T-cell (primary cell): ENCODE measurements around the gene DENND1A. TPM values are rescaled to one million over a fixed set of nuclear protein-coding genes. Genes with fewer than 3 reads are reported as not detected.
"Not testable (repeated sequence)": the region's sequence is repeated elsewhere in the genome, so short reads cannot be mapped to it uniquely, and the experiment has no call there.

Experiments used
- ATAC-seq, 4 experiments: fragments of 200-7000 bp in 3 of 4; fragments of 150-1000 bp in 1 of 4; cut with Tn5 transposase; replicated peaks in 1 of 4; 1 replicate in 3 of 4; 2 replicates in 1 of 4; pipeline ENCODE4 v1.10.0; 2021; ENCODE audit warnings: moderate library complexity in 3 of 4, mild to moderate bottlenecking in 2 of 4, moderate number of reproducible peaks in 1 of 4
- CTCF ChIA-PET, 2 donors: fragments of 300-600 bp; sonication (Branson Sonifier 250); formaldehyde crosslinking; loops; one replicate each; lab custom pipeline; 2022; ENCODE audit warnings: antibody characterized with exemption in 2 of 2; lab: Charles Lee
- POLR2A ChIA-PET, 2 donors: fragments of 300-600 bp; sonication (Branson Sonifier 250); formaldehyde crosslinking; loops; one replicate each; lab custom pipeline; 2022; ENCODE audit warnings: antibody characterized with exemption in 2 of 2; lab: Charles Lee
- DNase-seq, 35 experiments: peaks; one replicate each; pipeline versions ENCODE4 v3.0.0 to v3.0.0-alpha.2; 2013 to 2023
- H3K27ac ChIP-seq: one replicate; pipeline ENCODE4 v1.5.1; 2013; ENCODE audit warnings: low read length
- H3K27me3 ChIP-seq, 2 experiments: replicated peaks in 1 of 2; 1 replicate in 1 of 2; 2 replicates in 1 of 2; pipeline versions ENCODE4 v1.6.1 to v1.7.0; 2013; ENCODE audit warnings: low read length in 1 of 2, mixed read lengths in 1 of 2; ENCODE audit not compliant: control insufficient read depth in 2 of 2, insufficient read depth in 2 of 2; ENCODE audit errors: extremely low read depth in 1 of 2
- H3K36me3 ChIP-seq, 2 donors: 1 replicate in 1 of 2; 2 replicates in 1 of 2; pipeline versions ENCODE4 v1.6.1 to v1.7.0; 2013; ENCODE audit warnings: low read length in 1 of 2; ENCODE audit not compliant: control insufficient read depth in 2 of 2, insufficient read depth in 1 of 2; ENCODE audit errors: extremely low read depth in 1 of 2
- H3K4me1 ChIP-seq, 2 experiments: 1 replicate in 1 of 2; 2 replicates in 1 of 2; pipeline versions ENCODE4 v1.6.1 to v1.7.0; 2013; ENCODE audit warnings: low read length in 2 of 2, mixed read lengths in 1 of 2; ENCODE audit not compliant: insufficient read depth in 2 of 2, control insufficient read depth in 1 of 2; ENCODE audit errors: extremely low read depth in 1 of 2
- H3K4me3 ChIP-seq, 2 donors: 1 replicate in 1 of 2; 2 replicates in 1 of 2; pipeline versions ENCODE4 v1.5.1 to v1.7.0; 2013; ENCODE audit warnings: mild to moderate bottlenecking in 2 of 2, low read length in 1 of 2, moderate library complexity in 1 of 2; ENCODE audit not compliant: control insufficient read depth in 1 of 2; ENCODE audit errors: extremely low read depth in 1 of 2
- H3K9me3 ChIP-seq: 2 replicates; pipeline ENCODE4 v1.7.0; 2013
- H3K27ac Mint-ChIP-seq, 2 donors: one replicate each; pipeline ENCODE4 v1.8.0; 2020 to 2021; ENCODE audit warnings: mild to moderate bottlenecking in 2 of 2, mixed read lengths in 2 of 2
- H3K27me3 Mint-ChIP-seq, 2 donors: one replicate each; pipeline ENCODE4 v1.8.0; 2021 to 2022; ENCODE audit warnings: mixed read lengths in 2 of 2
- H3K36me3 Mint-ChIP-seq: one replicate; pipeline ENCODE4 v1.8.0; 2021; ENCODE audit warnings: mixed read lengths
- H3K4me1 Mint-ChIP-seq, 3 donors: one replicate each; pipeline ENCODE4 v1.8.0; 2020 to 2022; ENCODE audit warnings: mixed read lengths in 3 of 3, mild to moderate bottlenecking in 1 of 3
- H3K4me3 Mint-ChIP-seq, 3 donors: one replicate each; pipeline ENCODE4 v1.8.0; 2020 to 2022; ENCODE audit warnings: mild to moderate bottlenecking in 3 of 3, mixed read lengths in 3 of 3, moderate library complexity in 3 of 3
- H3K9me3 Mint-ChIP-seq, 3 donors: one replicate each; pipeline ENCODE4 v1.8.0; 2020 to 2022; ENCODE audit warnings: mixed read lengths in 3 of 3
- WGBS: methylation state at CpG from one replicate; pipeline ENCODE4 v1.1.5; 2013; ENCODE audit warnings: missing lambda C conversion rate; ENCODE audit not compliant: insufficient coverage; 5-methylcytosine and 5-hydroxymethylcytosine counted together
- total RNA-seq, 35 experiments: library from RNA in 6 of 35; stranded (reverse) in 6 of 35; fragments of 120-200 nt in 1 of 35; gene quantifications; one replicate each; pipeline versions ENCODE4 v1.2.1 to v1.2.4 and lab custom pipeline; 2013 to 2026

The DENND1A gene
- total RNA-seq, 5 donors from 2014 or later (not counting 1 experiment from before 2014, with no cell fraction given), result 12.4 to 19.9 (median 14.1) TPM

- Mint-ChIP-seq H3K9me3 (no peaks in the 10 kb centered on the region), H3K4me3 (no peak overlapping the region), H3K36me3 (peaks cover 18% of the 10 kb centered on the region), H3K4me1 (peaks cover 0 to 4% (median 2%) of the 10 kb centered on the region in 3 donors), H3K27me3 (no peaks in the 10 kb centered on the region), H3K27ac (no peak overlapping the region)
- H3K27ac ChIP-seq, result no peak overlapping the region
- ChIA-PET CTCF (interaction anchor here in 1 of 2 donors (0.6 kb wide), 1 partner anchor 53 kb away, joined by 3 read pairs; no protein-coding TSS in a partner anchor), POLR2A (no interaction called here)
- WGBS, result no CpG with 5 or more reads among the region's 1 CpG
- no peak for ATAC-seq
- H3K9me3 ChIP-seq, result no peaks in the 10 kb centered on the region
- no peak for DNase-seq
- H3K4me1 ChIP-seq, result no peaks in the 10 kb centered on the region
- no peaks in the 10 kb centered on the region for H3K27me3 ChIP-seq
- H3K36me3 ChIP-seq, result no peaks in the 10 kb centered on the region
- H3K4me3 ChIP-seq, result no peak overlapping the region
Observed at GRCh38 chr9:123739387-123739786, 190.5 kb downstream of the DENND1A start.

- Histone ChIP-seq H3K9me3 (no peaks in the 10 kb centered on the region), H3K36me3 (no peaks in the 10 kb centered on the region), H3K4me1 (no peaks in the 10 kb centered on the region), H3K27ac (no peak overlapping the region), H3K4me3 (no peak overlapping the region), H3K27me3 (no peaks in the 10 kb centered on the region)
- no peak for ATAC-seq
- Mint-ChIP-seq H3K27me3 (no peaks in the 10 kb centered on the region), H3K4me1 (peaks cover 0 to 4% (median 2%) of the 10 kb centered on the region in 3 donors), H3K36me3 (peaks cover 18% of the 10 kb centered on the region), H3K9me3 (no peaks in the 10 kb centered on the region), H3K27ac (no peak overlapping the region), H3K4me3 (no peak overlapping the region)
- ChIA-PET POLR2A (no interaction called here), CTCF (no interaction called here)
- WGBS, result 100% methylated on average over 1 of the region's 2 CpGs
- no peak for DNase-seq
Observed at GRCh38 chr9:123738648-123739047, 191.3 kb downstream of the DENND1A start.

- H3K36me3 Mint-ChIP-seq, result peaks cover 25% of the 10 kb centered on the region
- peaks cover 0 to 2% (median 2%) of the 10 kb centered on the region in 3 donors for H3K4me1 Mint-ChIP-seq
- no peak overlapping the region for H3K4me3 Mint-ChIP-seq
Observed at GRCh38 chr9:123735376-123735775, 194.6 kb downstream of the DENND1A start.

GRCh38 chr9:123728571-123728970 is 201.4 kb downstream of the DENND1A start:
- H3K4me3 Mint-ChIP-seq, H3K9me3 Mint-ChIP-seq, H3K4me3 ChIP-seq, POLR2A ChIA-PET, ATAC-seq, H3K36me3 ChIP-seq, H3K4me1 Mint-ChIP-seq, H3K27me3 Mint-ChIP-seq, H3K9me3 ChIP-seq, H3K27ac ChIP-seq, H3K27me3 ChIP-seq, H3K27ac Mint-ChIP-seq, H3K4me1 ChIP-seq, DNase-seq: not testable (repeated sequence)
- peaks cover 42% of the 10 kb centered on the region for H3K36me3 Mint-ChIP-seq
- CTCF ChIA-PET, result interaction anchor here in 1 of 2 donors (0.7 kb wide), 1 partner anchor 97 kb away, joined by 7 read pairs; no protein-coding TSS in a partner anchor
- no CpG with 5 or more reads among the region's 5 CpGs for WGBS

More at GRCh38 chr9:123735376-123735775, 194.6 kb downstream of the DENND1A start:
- DNase-seq, result no peak
- Histone ChIP-seq H3K4me1 (no peaks in the 10 kb centered on the region), H3K27me3 (no peaks in the 10 kb centered on the region), H3K9me3 (no peaks in the 10 kb centered on the region), H3K36me3 (no peaks in the 10 kb centered on the region), H3K4me3 (no peak overlapping the region), H3K27ac (no peak overlapping the region)
- POLR2A ChIA-PET, result no interaction called here
- Mint-ChIP-seq H3K27ac (no peak overlapping the region), H3K27me3 (no peaks in the 10 kb centered on the region), H3K9me3 (no peaks in the 10 kb centered on the region)
- CTCF ChIA-PET, result interaction anchor here in 1 of 2 donors (1.4 kb wide), 1 partner anchor 12 kb away, joined by 3 read pairs; no protein-coding TSS in a partner anchor
- WGBS, result 100% methylated on average over 1 of the region's 4 CpGs
- no peak for ATAC-seq

GRCh38 chr9:123727332-123727731 is 202.6 kb downstream of the DENND1A start:
- Histone ChIP-seq H3K4me1 (no peaks in the 10 kb centered on the region), H3K27me3 (no peaks in the 10 kb centered on the region), H3K4me3 (no peak overlapping the region), H3K36me3 (peaks cover 0 to 2% of the 10 kb centered on the region in 2 donors), H3K9me3 (no peaks in the 10 kb centered on the region), H3K27ac (no peak overlapping the region)
- WGBS, result no CpG with 5 or more reads among the region's 1 CpG
- CTCF ChIA-PET, result no interaction called here
- no peak overlapping the region for H3K4me3 Mint-ChIP-seq
- DNase-seq (no peak), ATAC-seq (no peak)
- H3K4me1 Mint-ChIP-seq, result peaks cover 0 to 2% (median 1%) of the 10 kb centered on the region in 3 donors
- peaks cover 50% of the 10 kb centered on the region for H3K36me3 Mint-ChIP-seq
- H3K27ac Mint-ChIP-seq, result no peak overlapping the region
- peaks cover 3 to 11% (median 7%) of the 10 kb centered on the region in 3 donors for H3K9me3 Mint-ChIP-seq
- no peaks in the 10 kb centered on the region for H3K27me3 Mint-ChIP-seq
- POLR2A ChIA-PET, result no interaction called here

- no peaks in the 10 kb centered on the region for H3K9me3 ChIP-seq
- no peak overlapping the region for H3K27ac ChIP-seq
- peaks cover 10 to 18% (median 14%) of the 10 kb centered on the region in 3 donors for H3K9me3 Mint-ChIP-seq
- H3K36me3 ChIP-seq, result peaks cover 0 to 4% of the 10 kb centered on the region in 2 donors
- no peaks in the 10 kb centered on the region for H3K27me3 Mint-ChIP-seq
- H3K27me3 ChIP-seq, result no peaks in the 10 kb centered on the region
- H3K4me1 ChIP-seq, result no peaks in the 10 kb centered on the region
- H3K27ac Mint-ChIP-seq, result no peak overlapping the region
- POLR2A ChIA-PET, result no interaction called here
- peaks cover 60% of the 10 kb centered on the region for H3K36me3 Mint-ChIP-seq
- H3K4me3 ChIP-seq, result no peak overlapping the region
- 94% methylated on average over 4 of the region's 8 CpGs for WGBS
- peaks cover 0 to 2% (median 1%) of the 10 kb centered on the region in 3 donors for H3K4me1 Mint-ChIP-seq
- CTCF ChIA-PET, result no interaction called here
- no peak overlapping the region for H3K4me3 Mint-ChIP-seq
- no peak for DNase-seq
- no peak for ATAC-seq
Observed at GRCh38 chr9:123725389-123725788, 204.5 kb downstream of the DENND1A start.
